DMS114 treated with DMSO at 0.1 percent for 48 hours (cell line): ENCODE measurements around the gene SLC8A1.

ENCODE experiments used
- DNase-seq: peaks from one replicate; lab custom pipeline; 2025; ENCODE audit not compliant: unreplicated experiment; lab: John Stamatoyannopoulos, UW

The SLC8A1 gene

GRCh38 chr2:40208463-40208862 lies 243.4 kb downstream of the SLC8A1 start:
- DNase-seq = no peak

GRCh38 chr2:40204268-40204667 lies 247.6 kb downstream of the SLC8A1 start:
- no peak for DNase-seq

GRCh38 chr2:40202798-40203400 lies 249.0 kb downstream of the SLC8A1 start:
- no peak for DNase-seq

- no peak for DNase-seq
Observed at GRCh38 chr2:40201425-40201824, 250.5 kb downstream of the SLC8A1 start.

- no peak for DNase-seq
Observed at GRCh38 chr2:40200366-40200915, 251.4 kb downstream of the SLC8A1 start.

GRCh38 chr2:40199771-40200170 lies 252.1 kb downstream of the SLC8A1 start:
- DNase-seq = no peak

GRCh38 chr2:40197121-40197520 lies 254.8 kb downstream of the SLC8A1 start:
- DNase-seq = no peak

GRCh38 chr2:40193670-40194026 lies 258.2 kb downstream of the SLC8A1 start:
- DNase-seq = no peak

- DNase-seq = no peak
Observed at GRCh38 chr2:40192864-40193669, 258.8 kb downstream of the SLC8A1 start.

- no peak for DNase-seq
Observed at GRCh38 chr2:40190457-40190856, 261.4 kb downstream of the SLC8A1 start.

- no peak for DNase-seq
Observed at GRCh38 chr2:40189881-40190280, 262.0 kb downstream of the SLC8A1 start.

- DNase-seq = no peak
Observed at GRCh38 chr2:40187054-40187453, 264.8 kb downstream of the SLC8A1 start.

GRCh38 chr2:40184551-40184950 lies 267.3 kb downstream of the SLC8A1 start:
- DNase-seq = no peak

- DNase-seq = no peak
Observed at GRCh38 chr2:40181855-40182254, 270.0 kb downstream of the SLC8A1 start.

- no peak for DNase-seq
Observed at GRCh38 chr2:40179801-40180200, 272.1 kb downstream of the SLC8A1 start.

GRCh38 chr2:40178971-40179370 lies 272.9 kb downstream of the SLC8A1 start:
- DNase-seq = no peak

- no peak for DNase-seq
Observed at GRCh38 chr2:40178171-40178778, 273.6 kb downstream of the SLC8A1 start.

- no peak for DNase-seq
Observed at GRCh38 chr2:40177366-40177765, 274.5 kb downstream of the SLC8A1 start.

GRCh38 chr2:40173276-40173675 lies 278.6 kb downstream of the SLC8A1 start:
- DNase-seq = no peak

- DNase-seq = no peak
Observed at GRCh38 chr2:40169856-40170255, 282.0 kb downstream of the SLC8A1 start.

GRCh38 chr2:40169430-40169829 lies 282.5 kb downstream of the SLC8A1 start:
- DNase-seq = no peak

GRCh38 chr2:40168546-40168945 lies 283.3 kb downstream of the SLC8A1 start:
- DNase-seq = no peak
